K562 (cell line): ENCODE measurements around the gene ATP6V0A1. TPM values are rescaled to one million over a fixed set of nuclear protein-coding genes. Genes with fewer than 3 reads are reported as not detected.

Source experiments
- ARHGAP35 ChIP-seq: fragments of 450-650 bp; IDR thresholded peaks from 2 replicates; pipeline ENCODE4 v1.6.1; 2018; ENCODE audit not compliant: partially characterized antibody
- CBX1 ChIP-seq: sonication (generic); IDR thresholded peaks from 2 replicates; pipeline ENCODE4 v1.6.1; 2016; ENCODE audit warnings: antibody characterized with exemption, low read depth, mild to moderate bottlenecking
- CBX3 ChIP-seq, 2 experiments: IDR thresholded peaks; 1 replicate in 1 of 2; 2 replicates in 1 of 2; pipeline ENCODE4 v1.6.1; 2012; ENCODE audit warnings: inconsistent platforms in 2 of 2, low read length in 2 of 2, borderline replicate concordance in 1 of 2, control low read depth in 1 of 2
- CBX5 ChIP-seq: IDR thresholded peaks from 2 replicates; pipeline ENCODE4 v1.6.1; 2014; ENCODE audit warnings: low read depth, borderline replicate concordance
- DMBX1 ChIP-seq: fragments of 250-450 bp; sonication (Bioruptor Pico); IDR thresholded peaks from 2 replicates; pipeline ENCODE4 v1.8.0; 2022; ENCODE audit warnings: inconsistent platforms, mild to moderate bottlenecking, moderate library complexity, borderline replicate concordance
- E4F1 ChIP-seq: fragments of 250-450 bp; sonication (Bioruptor Pico); IDR thresholded peaks from 2 replicates; pipeline ENCODE4 v1.5.0; 2021; ENCODE audit warnings: mild to moderate bottlenecking, borderline replicate concordance
- KHSRP ChIP-seq: fragments of 450-650 bp; IDR thresholded peaks from 2 replicates; pipeline ENCODE4 v1.6.1; 2017
- KLF6 ChIP-seq: fragments of 250-450 bp; sonication (Bioruptor Pico); IDR thresholded peaks from 2 replicates; pipeline ENCODE4 v1.4.0; 2020; ENCODE audit warnings: mild to moderate bottlenecking, moderate library complexity, borderline replicate concordance
- LEF1 ChIP-seq: fragments of 450-650 bp; IDR thresholded peaks from 2 replicates; pipeline ENCODE4 v1.6.1; 2016; ENCODE audit warnings: mild to moderate bottlenecking
- MTA3 ChIP-seq: fragments of 450-650 bp; formaldehyde crosslinking; IDR thresholded peaks from 2 replicates; pipeline ENCODE4 v1.6.1; 2017; ENCODE audit warnings: mild to moderate bottlenecking, borderline replicate concordance
- NRF1 ChIP-seq, 2 experiments: fragments of 450-650 bp; IDR thresholded peaks in 1 of 2; conservative IDR thresholded peaks in 1 of 2; 2 replicates each; pipeline ENCODE4 v1.6.1; 2014; ENCODE audit warnings: mild to moderate bottlenecking in 2 of 2
- RCOR1 ChIP-seq, 2 experiments: IDR thresholded peaks; 2 replicates each; pipeline ENCODE4 v1.6.1; 2012; ENCODE audit warnings: low read depth in 2 of 2, low read length in 2 of 2, borderline replicate concordance in 1 of 2, improper control_type of control experiment in 1 of 2
- RFX5 ChIP-seq: IDR thresholded peaks from 2 replicates; pipeline ENCODE4 v1.6.1; 2011; ENCODE audit warnings: low read depth, mild to moderate bottlenecking, improper control_type of control experiment, low read length
- SMAD4 ChIP-seq: fragments of 250-450 bp; sonication (Bioruptor Pico); conservative IDR thresholded peaks from 2 replicates; pipeline ENCODE4 v1.8.0; 2021; ENCODE audit warnings: inconsistent platforms, mild to moderate bottlenecking, moderate library complexity
- THAP12 ChIP-seq: fragments of 250-450 bp; sonication (Bioruptor Pico); IDR thresholded peaks from 2 replicates; pipeline ENCODE4 v1.9.0; 2021; ENCODE audit warnings: mild to moderate bottlenecking, inconsistent platforms
- XRCC3 ChIP-seq: fragments of 450-650 bp; IDR thresholded peaks from 2 replicates; pipeline ENCODE4 v1.6.1; 2017; ENCODE audit warnings: mild to moderate bottlenecking, moderate library complexity
- ZBTB43 ChIP-seq: sonication (generic); formaldehyde crosslinking; IDR thresholded peaks from 2 replicates; pipeline ENCODE4 v1.8.0; 2023; ENCODE audit warnings: mild to moderate bottlenecking, missing genetic modification reagents
- ZNF311 ChIP-seq: fragments of 250-450 bp; sonication (Bioruptor Pico); IDR thresholded peaks from 2 replicates; pipeline ENCODE4 v1.4.0; 2020; ENCODE audit warnings: mild to moderate bottlenecking, moderate library complexity
- ZNF583 ChIP-seq: fragments of 250-450 bp; sonication (Bioruptor Pico); IDR thresholded peaks from 2 replicates; pipeline ENCODE4 v1.4.0; 2020
- ZNF740 ChIP-seq, 3 experiments: fragments of 200-800 bp in 1 of 3; sonication (Bioruptor generic) in 1 of 3; sonication (generic) in 1 of 3; formaldehyde crosslinking in 1 of 3; IDR thresholded peaks; 2 replicates each; pipeline versions ENCODE4 v1.6.1 to v1.8.0; 2016 to 2022; ENCODE audit warnings: mild to moderate bottlenecking in 2 of 3, missing compliant biosample characterization in 2 of 3, missing genetic modification characterization in 2 of 3, missing genetic modification reagents in 1 of 3
- ZNF785 ChIP-seq: fragments of 250-450 bp; sonication (Bioruptor Pico); IDR thresholded peaks from 2 replicates; pipeline ENCODE4 v1.4.0; 2020; ENCODE audit warnings: mild to moderate bottlenecking
- polyA plus RNA-seq, 8 experiments: library from polyadenylated mRNA; depleted of rRNA in 4 of 8; stranded (reverse) in 5 of 8; unstranded in 3 of 8; fragments of >200 nt; fragmentation: Nextera tagmentation in 2 of 8; fragmentation: Illumina TruSeq in 1 of 8; extraction: Ambion mirVana in 2 of 8; extraction: Trizol in 1 of 8; gene quantifications; 2 replicates each; pipeline versions ENCODE4 v1.2.1 to v1.2.3, GENCODE V29; 2011 to 2014; ENCODE audit warnings: inconsistent platforms in 1 of 8, missing spikeins in 1 of 8
- total RNA-seq, 7 experiments: library from RNA; depleted of rRNA in 6 of 7; stranded (reverse); fragments of >200 nt in 6 of 7; fragmentation: Illumina TruSeq in 2 of 7; extraction: Trizol in 2 of 7; gene quantifications; 2 replicates each; pipeline versions ENCODE4 v1.2.1 to v1.2.3, GENCODE V29; 2011 to 2021; ENCODE audit warnings: low replicate concordance in 1 of 7

The ATP6V0A1 gene
- total and polyA plus RNA-seq, 9 of the 15 experiments (the other 6 are each of a cell fraction or from before 2014, with no cell fraction given) = 11.8 to 158 (median 75.5) TPM

GRCh38 chr17:42531455-42532354 is 73.0 kb downstream of the ATP6V0A1 start (continued):
- TF ChIP-seq ZNF740 (CRISPR knock-in tag; IDR thresholded peaks at IDR 0.05) (no peak), ZNF740 (tag; IDR thresholded peaks at IDR 0.05) (no peak), ZNF583 (CRISPR knock-in tag) (no peak), DMBX1 (CRISPR knock-in tag) (no peak), KLF6 (CRISPR knock-in tag) (no peak), SMAD4 (CRISPR knock-in tag) (peak; percentile 95), KHSRP (no peak), ZBTB43 (no peak), RCOR1 (IDR thresholded peaks at IDR 0.05; ENCODE audit: borderline replicate concordance in 1 of 2, low read depth in 2 of 2, low read length in 2 of 2) (peak in 1 of 2 experiments; percentile 53; a peak in 1 of 4 replicates), E4F1 (no peak), CBX5 (no peak), CBX1 (peak; percentile 42; the same call in 1 of the 2 replicates), ARHGAP35 (no peak), ZNF785 (CRISPR knock-in tag) (no peak), CBX3 (IDR thresholded peaks at IDR 0.05; ENCODE audit: borderline replicate concordance in 1 of 2, low read length in 2 of 2) (no peak), LEF1 (peak; percentile 45; the same call in 1 of the 2 replicates), MTA3 (peak; percentile 51; the same call in 1 of the 2 replicates), ZNF311 (no peak), NRF1 (conservative IDR thresholded peaks at IDR 0.05 in 1 of 2, IDR thresholded peaks at IDR 0.05 in 1 of 2) (peak in 1 of 2 experiments; percentile 23; a peak in 2 of 4 replicates), THAP12 (CRISPR knock-in tag) (peak; percentile 56; the same call in 1 of the 2 replicates), RFX5 (no peak), XRCC3 (no peak)
